Measurements from ENCODE around the gene TBC1D24. TPM values are rescaled to one million over a fixed set of nuclear protein-coding genes. Genes with fewer than 3 reads are reported as not detected.

Gene TBC1D24
- total and polyA plus RNA-seq, 7 donors, result 0.60 to 16.1 (median 6.5) TPM

- WGBS, 2 donors, result 12 to 36% methylated on average over 9 of the region's 9 CpGs
- peaks cover 0 to 61% (median 50%) of the 10 kb centered on the region in 4 donors for H3K4me1 ChIP-seq
- H3K27ac ChIP-seq, result no peak overlapping the region
- H3K36me3 ChIP-seq, result no peaks in the 10 kb centered on the region
- TF ChIP-seq CTCF (IDR thresholded peaks at IDR 0.05), result no peak
- peaks cover 32 to 68% (median 49%) of the 10 kb centered on the region in 3 donors for H3K27me3 ChIP-seq
- no peak overlapping the region for H3K4me3 ChIP-seq
- intact Hi-C loops (cut with DNase I), result no loop called here
- no peaks in the 10 kb centered on the region for H3K9me3 ChIP-seq
- DNase-seq, result no peak
Measured at GRCh38 chr16:2470603-2471015, 4.3 kb upstream of the TBC1D24 start.

DNA sequence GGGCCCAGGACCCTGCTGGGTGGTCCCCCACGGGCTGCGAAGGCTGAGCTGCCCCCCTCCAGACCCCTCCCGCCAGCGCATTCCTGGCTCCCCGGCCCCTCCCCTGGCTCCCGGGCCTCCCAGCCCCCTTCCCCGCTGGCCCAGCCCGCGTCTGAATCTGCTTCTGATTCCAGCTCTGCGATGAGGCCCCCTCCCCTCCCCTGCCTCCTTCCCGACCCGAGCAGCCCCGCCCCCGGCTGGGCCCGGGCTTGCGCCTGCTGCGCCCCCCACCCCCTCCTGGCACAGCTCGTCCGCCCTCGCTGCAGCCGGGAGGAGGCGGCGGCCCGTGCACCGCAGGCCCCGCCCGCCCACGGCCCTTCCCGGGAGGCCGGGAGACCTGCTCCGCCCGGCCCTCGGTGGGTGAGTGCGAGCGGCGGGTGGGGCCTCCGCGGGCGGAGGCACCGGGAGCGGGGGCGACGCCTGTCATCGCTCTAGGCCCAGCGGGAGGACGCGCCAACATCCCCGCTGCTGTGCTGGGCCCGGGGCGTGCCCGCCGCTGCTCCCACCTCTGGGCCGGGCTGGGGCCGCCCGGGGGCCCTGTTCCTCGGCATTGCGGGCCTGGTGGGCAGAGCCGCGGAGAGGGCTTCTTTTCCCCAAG is 3.8 kb upstream of the TBC1D24 start, which contains the start of gene NTN3:
TSS of gene NTN3 (plus strand) at position 282 of the 637 bp plus-strand sequence. CDS start 405 bp downstream, outside the sequence.
- Histone ChIP-seq H3K9me3 (no peaks in the 10 kb centered on the region), H3K27ac (no peak within 1 kb of the TSS), H3K36me3 (no peaks in the 10 kb centered on the region), H3K4me1 (peaks cover 0 to 66% (median 55%) of the 10 kb centered on the region in 4 donors), H3K27me3 (peaks cover 32 to 68% (median 49%) of the 10 kb centered on the region in 3 donors), H3K4me3 (peak within 1 kb of the TSS in 3 of 4 donors; percentile 15 to 39 (median 30))
- WGBS, 2 donors, result 1 to 2% methylated on average over 59 of the region's 59 CpGs
- intact Hi-C loops (cut with DNase I), result no loop called here
- DNase-seq, result no peak
- TF ChIP-seq POLR2AphosphoS5 (IDR thresholded peaks at IDR 0.05) (no peak), EP300 (IDR thresholded peaks at IDR 0.05) (no peak), CTCF (IDR thresholded peaks at IDR 0.05) (no peak), POLR2A (IDR thresholded peaks at IDR 0.05) (no peak)

GRCh38 chr16:2471653-2472487 is 3.1 kb upstream of the TBC1D24 start:
- H3K27ac ChIP-seq, result no peak overlapping the region
- no peaks in the 10 kb centered on the region for H3K9me3 ChIP-seq
- H3K36me3 ChIP-seq, result no peaks in the 10 kb centered on the region
- intact Hi-C loops (cut with DNase I), result no loop called here
- peak overlapping the region in 3 of 4 donors; percentile 15 to 39 (median 30) for H3K4me3 ChIP-seq
- peaks cover 0 to 70% (median 59%) of the 10 kb centered on the region in 4 donors for H3K4me1 ChIP-seq
- DNase-seq, result no peak
- 34 to 38% methylated on average over 61 of the region's 61 CpGs for WGBS, 2 donors
- TF ChIP-seq POLR2A (IDR thresholded peaks at IDR 0.05), result no peak
- TF ChIP-seq POLR2AphosphoS5 (IDR thresholded peaks at IDR 0.05), result no peak
- no peak for TF ChIP-seq EP300 (IDR thresholded peaks at IDR 0.05)
- no peak for TF ChIP-seq CTCF (IDR thresholded peaks at IDR 0.05)
- peaks cover 32 to 66% (median 49%) of the 10 kb centered on the region in 3 donors for H3K27me3 ChIP-seq

- TF ChIP-seq POLR2A (IDR thresholded peaks at IDR 0.05) (no peak), CTCF (IDR thresholded peaks at IDR 0.05) (no peak), EP300 (IDR thresholded peaks at IDR 0.05) (no peak), POLR2AphosphoS5 (IDR thresholded peaks at IDR 0.05) (no peak)
- Histone ChIP-seq H3K36me3 (no peaks in the 10 kb centered on the region), H3K27me3 (peaks cover 32 to 60% (median 49%) of the 10 kb centered on the region in 3 donors), H3K9me3 (no peaks in the 10 kb centered on the region), H3K27ac (no peak overlapping the region), H3K4me1 (peaks cover 0 to 66% (median 57%) of the 10 kb centered on the region in 4 donors), H3K4me3 (no peak overlapping the region)
- intact Hi-C loops (cut with DNase I), result no loop called here
- 91 to 94% methylated on average over 27 of the region's 27 CpGs for WGBS, 2 donors
- DNase-seq, result no peak
Measured at GRCh38 chr16:2472488-2472864, 2.5 kb upstream of the TBC1D24 start.

Measured in sigmoid colon (tissue), 7 donors.